Colonic mucosa (tissue), 4 donors: ENCODE measurements around the gene AEBP2. TPM values are rescaled to one million over a fixed set of nuclear protein-coding genes. Genes with fewer than 3 reads are reported as not detected.
"Not testable (repeated sequence)": the region's sequence is repeated elsewhere in the genome, so short reads cannot be mapped to it uniquely, and the experiment has no call there.

ENCODE experiments used
- DNase-seq: peaks from one replicate; pipeline ENCODE4 v3.0.0-alpha.2; 2020
- H3K27ac ChIP-seq: fragments of 200-600 bp; one replicate; pipeline ENCODE4 v1.8.0; 2021
- H3K27me3 ChIP-seq: fragments of 200-600 bp; one replicate; pipeline ENCODE4 v1.8.0; 2021
- H3K36me3 ChIP-seq: fragments of 200-600 bp; one replicate; pipeline ENCODE4 v1.8.0; 2021
- H3K4me1 ChIP-seq: fragments of 200-600 bp; one replicate; pipeline ENCODE4 v1.8.0; 2021; ENCODE audit warnings: mild to moderate bottlenecking
- H3K4me3 ChIP-seq: fragments of 200-600 bp; one replicate; pipeline ENCODE4 v1.8.0; 2021
- H3K9ac ChIP-seq, 2 donors: one replicate each; pipeline ENCODE4 v1.7.0; 2013; ENCODE audit warnings: control low read depth in 2 of 2, low read depth in 2 of 2, low read length in 2 of 2
- H3K9me3 ChIP-seq: fragments of 200-600 bp; one replicate; pipeline ENCODE4 v1.8.0; 2021
- intact Hi-C: fragments of 100-400 bp; cut with DNase I; formaldehyde crosslinking; loops from one replicate; pipeline ENCODE4 v1.14.1; 2022
- total RNA-seq, 2 donors: library from RNA; stranded (reverse); fragmentation: NEBNext Ultra II Directional in 1 of 2; extraction: Animal tissue kit (Norgen Biotek cat#: 25700) in 1 of 2; gene quantifications; one replicate each; pipeline ENCODE4 v1.2.1, GENCODE V29; 2021
- TF ChIP-seq, protein P1 (sequence below): fragments of 200-600 bp; IDR thresholded peaks from one replicate; pipeline ENCODE4 v1.8.0; 2022; ENCODE audit warnings: antibody characterized with exemption, mild to moderate bottlenecking
- donor health status: healthy.
- donor health status: DM: no; HTN: no; CAD: no.
- donor health status: DM: no; HTN: no; CAD: no.

AEBP2 gene
- total RNA-seq, 2 donors from 2014 or later = 25.5 to 37.7 TPM

DNA sequence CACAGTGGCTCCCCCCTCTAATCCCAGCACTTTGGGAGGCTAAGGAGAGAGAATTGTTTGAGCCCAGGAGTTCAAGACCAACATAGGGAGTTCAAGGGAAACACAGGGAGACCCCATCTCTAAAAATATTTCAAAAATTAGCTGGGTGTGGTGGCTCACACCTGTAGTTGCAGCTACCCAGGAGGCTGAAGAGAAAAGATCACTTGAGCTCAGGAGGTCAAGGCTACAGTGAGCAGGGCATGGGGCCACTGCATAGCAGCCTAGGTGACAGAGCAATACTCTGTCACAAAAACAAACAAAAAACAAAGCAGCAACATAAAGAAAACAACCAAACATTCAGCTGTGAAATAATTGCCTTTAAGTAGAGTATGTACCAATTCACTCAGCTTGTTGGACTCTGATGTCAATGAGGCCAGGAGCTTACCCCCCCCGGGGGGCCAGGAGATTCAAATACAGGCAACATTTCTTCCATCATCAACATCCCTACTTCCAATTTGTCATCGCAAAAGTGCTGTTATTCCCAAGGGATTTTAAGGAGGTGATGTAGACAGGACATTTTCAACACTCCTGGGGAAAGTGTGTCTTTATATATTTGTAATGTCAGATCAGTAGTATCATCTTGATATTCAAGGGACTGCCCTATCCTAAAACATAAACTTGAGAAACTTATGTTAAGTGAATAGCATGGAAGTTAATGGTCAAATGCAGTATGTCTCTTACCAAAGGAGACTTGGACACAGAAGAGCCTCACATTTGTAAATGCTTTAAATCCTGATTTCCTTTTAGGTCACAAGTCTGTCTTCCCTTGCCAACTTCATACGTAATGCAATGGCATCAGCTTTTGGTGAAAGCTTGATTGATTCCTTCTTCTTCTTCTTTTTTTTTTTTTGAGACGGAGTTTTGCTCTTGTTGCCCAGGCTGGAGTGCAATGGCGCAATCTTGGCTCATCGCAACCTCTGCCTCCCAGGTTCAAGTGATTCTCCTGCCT, 40.6 kb upstream of the AEBP2 start:
- H3K27me3 ChIP-seq = no peaks in the 10 kb centered on the region
- H3K9ac ChIP-seq = no peak overlapping the region
- H3K27ac ChIP-seq = no peak overlapping the region
- intact Hi-C loops = no loop called here
- DNase-seq = no peak
- TF ChIP-seq, protein P1, sequence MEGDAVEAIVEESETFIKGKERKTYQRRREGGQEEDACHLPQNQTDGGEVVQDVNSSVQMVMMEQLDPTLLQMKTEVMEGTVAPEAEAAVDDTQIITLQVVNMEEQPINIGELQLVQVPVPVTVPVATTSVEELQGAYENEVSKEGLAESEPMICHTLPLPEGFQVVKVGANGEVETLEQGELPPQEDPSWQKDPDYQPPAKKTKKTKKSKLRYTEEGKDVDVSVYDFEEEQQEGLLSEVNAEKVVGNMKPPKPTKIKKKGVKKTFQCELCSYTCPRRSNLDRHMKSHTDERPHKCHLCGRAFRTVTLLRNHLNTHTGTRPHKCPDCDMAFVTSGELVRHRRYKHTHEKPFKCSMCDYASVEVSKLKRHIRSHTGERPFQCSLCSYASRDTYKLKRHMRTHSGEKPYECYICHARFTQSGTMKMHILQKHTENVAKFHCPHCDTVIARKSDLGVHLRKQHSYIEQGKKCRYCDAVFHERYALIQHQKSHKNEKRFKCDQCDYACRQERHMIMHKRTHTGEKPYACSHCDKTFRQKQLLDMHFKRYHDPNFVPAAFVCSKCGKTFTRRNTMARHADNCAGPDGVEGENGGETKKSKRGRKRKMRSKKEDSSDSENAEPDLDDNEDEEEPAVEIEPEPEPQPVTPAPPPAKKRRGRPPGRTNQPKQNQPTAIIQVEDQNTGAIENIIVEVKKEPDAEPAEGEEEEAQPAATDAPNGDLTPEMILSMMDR = no peak
- no peaks in the 10 kb centered on the region for H3K4me1 ChIP-seq
- H3K4me3 ChIP-seq = no peak overlapping the region
- H3K36me3 ChIP-seq = no peaks in the 10 kb centered on the region
- no peaks in the 10 kb centered on the region for H3K9me3 ChIP-seq

DNA sequence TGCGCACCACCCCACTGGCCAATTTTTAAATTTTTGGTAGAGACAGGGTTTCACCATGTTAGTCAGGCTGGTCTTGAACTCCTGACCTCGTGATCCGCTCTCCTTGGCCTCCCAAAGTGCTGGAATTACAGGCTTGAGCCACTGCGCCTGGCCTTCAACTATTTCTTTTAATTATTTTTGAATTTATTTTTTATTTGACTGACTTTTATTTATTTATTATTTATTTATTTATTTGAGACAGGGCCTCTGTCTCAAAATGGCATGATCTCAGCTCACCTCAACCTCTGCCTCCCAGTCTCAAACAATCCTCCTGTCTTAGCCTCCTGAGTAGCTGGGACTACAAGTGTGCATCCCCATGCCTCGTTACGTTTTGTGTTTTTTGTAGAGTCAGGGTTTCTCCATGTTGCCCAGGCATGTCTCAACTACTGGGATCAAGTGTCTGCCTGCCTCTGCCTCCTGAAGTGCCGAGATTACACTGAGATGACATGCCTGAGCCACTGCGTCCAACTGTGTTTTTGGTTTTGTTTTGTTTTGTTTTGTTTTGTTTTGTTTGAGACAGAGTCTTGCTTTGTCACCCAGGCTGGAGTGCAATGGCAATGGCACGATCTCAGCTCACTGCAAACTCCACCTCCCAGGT, 38.5 kb upstream of the AEBP2 start:
- H3K27ac ChIP-seq, H3K9ac ChIP-seq, DNase-seq, intact Hi-C loops, H3K4me3 ChIP-seq, H3K4me1 ChIP-seq, H3K27me3 ChIP-seq, H3K9me3 ChIP-seq, H3K36me3 ChIP-seq: not testable (repeated sequence)

DNA sequence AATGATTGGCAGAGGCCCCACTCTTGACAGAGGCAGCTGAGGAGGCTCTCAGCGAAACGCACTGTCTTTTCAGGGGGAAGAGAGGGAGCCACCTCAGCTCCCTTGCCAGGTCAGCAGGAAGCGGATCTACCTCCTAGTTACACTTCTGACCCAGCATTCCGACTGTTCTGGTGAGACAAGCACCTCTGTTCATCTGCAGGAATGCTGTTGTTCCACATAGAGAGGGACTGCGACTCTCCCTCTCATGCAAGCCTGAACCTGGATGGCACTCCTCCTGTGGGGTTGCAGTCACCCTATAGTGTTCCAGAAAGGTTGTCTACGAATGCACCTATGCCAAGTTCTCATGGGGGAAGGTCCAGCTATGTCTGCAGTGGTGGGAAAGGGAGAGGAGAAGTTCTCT, 37.1 kb upstream of the AEBP2 start:
- Histone ChIP-seq H3K27me3 (no peaks in the 10 kb centered on the region), H3K9me3 (no peaks in the 10 kb centered on the region), H3K27ac (no peak overlapping the region), H3K4me3 (no peak overlapping the region), H3K9ac (no peak overlapping the region), H3K4me1 (no peaks in the 10 kb centered on the region), H3K36me3 (no peaks in the 10 kb centered on the region)
- TF ChIP-seq, protein P1 = no peak
- intact Hi-C loops = no loop called here
- no peak for DNase-seq

DNA sequence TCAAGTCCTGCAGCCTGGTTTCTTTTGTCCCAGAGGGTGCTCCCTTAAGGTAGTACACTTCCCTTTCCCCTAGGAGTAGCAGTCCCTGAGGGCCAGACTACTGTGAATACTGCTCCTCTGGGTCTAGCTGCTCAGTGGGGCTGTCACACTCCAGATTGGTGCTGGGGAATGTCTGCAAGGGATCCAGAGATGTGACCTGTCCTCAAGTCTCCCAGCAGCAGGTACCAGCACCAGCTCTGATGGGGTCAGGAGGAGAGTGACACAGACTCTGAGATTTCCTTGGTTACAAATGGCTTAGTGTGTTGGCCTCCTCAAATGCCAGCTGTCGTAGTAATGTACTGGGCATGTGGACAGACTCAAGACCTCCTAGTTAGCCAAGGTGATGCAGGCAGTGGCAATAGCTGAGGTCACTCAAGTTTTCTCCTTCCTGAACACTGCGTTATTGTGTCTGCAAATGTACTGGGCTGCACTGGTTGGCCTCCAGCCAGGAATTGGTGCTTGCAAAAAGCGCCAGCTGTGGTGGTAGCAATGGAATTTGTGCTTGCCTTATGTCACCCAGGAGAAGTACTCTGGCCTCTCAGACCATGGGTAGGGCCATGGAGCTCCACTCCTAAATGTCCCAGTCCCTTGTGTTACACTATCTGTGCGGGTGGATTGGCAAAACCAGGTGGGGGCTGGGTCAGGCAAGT, 36.4 kb upstream of the AEBP2 start:
- DNase-seq = no peak
- no peaks in the 10 kb centered on the region for H3K27me3 ChIP-seq
- no peak overlapping the region for H3K4me3 ChIP-seq
- intact Hi-C loops = no loop called here
- H3K9ac ChIP-seq = no peak overlapping the region
- TF ChIP-seq, protein P1 = no peak
- H3K36me3 ChIP-seq = no peaks in the 10 kb centered on the region
- H3K9me3 ChIP-seq = no peaks in the 10 kb centered on the region
- H3K4me1 ChIP-seq = no peaks in the 10 kb centered on the region
- H3K27ac ChIP-seq = no peak overlapping the region

DNA sequence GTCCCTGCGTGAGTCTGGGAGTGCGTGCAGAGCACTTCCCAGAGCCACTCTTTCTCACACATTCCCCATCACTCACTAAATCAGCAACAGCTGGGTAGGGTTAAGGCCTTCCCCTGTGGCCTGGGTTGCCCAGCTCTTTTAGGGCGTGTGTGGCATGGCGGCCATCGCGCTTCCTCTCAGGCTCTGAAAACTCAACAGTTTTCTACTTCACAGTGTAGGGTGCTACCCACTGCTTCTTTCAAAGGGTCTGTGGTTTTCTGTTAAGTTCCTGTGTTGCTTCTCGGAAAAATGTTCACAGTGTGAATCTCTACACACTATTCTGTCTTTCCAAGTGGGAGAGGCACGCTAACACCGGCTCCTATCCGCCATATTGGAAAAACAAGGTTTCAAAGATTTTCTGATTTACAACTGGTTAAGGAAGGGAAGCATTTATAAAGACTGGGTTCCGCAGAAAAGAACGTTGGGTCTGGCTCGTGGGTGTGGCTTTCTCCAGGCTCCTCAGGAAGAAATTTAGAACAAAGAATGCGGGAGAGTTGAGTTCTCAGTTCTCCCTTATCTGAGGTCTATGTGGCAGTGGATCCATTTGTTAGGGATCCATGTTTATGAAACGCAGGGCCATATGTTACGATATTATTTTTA, 34.9 kb upstream of the AEBP2 start:
- intact Hi-C loops = no loop called here
- Histone ChIP-seq H3K9me3 (no peaks in the 10 kb centered on the region), H3K4me1 (no peaks in the 10 kb centered on the region), H3K36me3 (no peaks in the 10 kb centered on the region), H3K27ac (no peak overlapping the region), H3K9ac (no peak overlapping the region), H3K27me3 (no peaks in the 10 kb centered on the region), H3K4me3 (no peak overlapping the region)
- DNase-seq = no peak
- TF ChIP-seq, protein P1 = no peak
